NCI-H2196 treated with DMSO at 0.1 percent for 48 hours (cell line): ENCODE data around the gene GP9.
"Not testable (repeated sequence)": the region's sequence is repeated elsewhere in the genome, so short reads cannot be mapped to it uniquely, and the experiment has no call there.

Experiments
- DNase-seq: peaks from one replicate; lab custom pipeline; 2025; ENCODE audit not compliant: unreplicated experiment; lab: John Stamatoyannopoulos, UW

The GP9 gene

DNA sequence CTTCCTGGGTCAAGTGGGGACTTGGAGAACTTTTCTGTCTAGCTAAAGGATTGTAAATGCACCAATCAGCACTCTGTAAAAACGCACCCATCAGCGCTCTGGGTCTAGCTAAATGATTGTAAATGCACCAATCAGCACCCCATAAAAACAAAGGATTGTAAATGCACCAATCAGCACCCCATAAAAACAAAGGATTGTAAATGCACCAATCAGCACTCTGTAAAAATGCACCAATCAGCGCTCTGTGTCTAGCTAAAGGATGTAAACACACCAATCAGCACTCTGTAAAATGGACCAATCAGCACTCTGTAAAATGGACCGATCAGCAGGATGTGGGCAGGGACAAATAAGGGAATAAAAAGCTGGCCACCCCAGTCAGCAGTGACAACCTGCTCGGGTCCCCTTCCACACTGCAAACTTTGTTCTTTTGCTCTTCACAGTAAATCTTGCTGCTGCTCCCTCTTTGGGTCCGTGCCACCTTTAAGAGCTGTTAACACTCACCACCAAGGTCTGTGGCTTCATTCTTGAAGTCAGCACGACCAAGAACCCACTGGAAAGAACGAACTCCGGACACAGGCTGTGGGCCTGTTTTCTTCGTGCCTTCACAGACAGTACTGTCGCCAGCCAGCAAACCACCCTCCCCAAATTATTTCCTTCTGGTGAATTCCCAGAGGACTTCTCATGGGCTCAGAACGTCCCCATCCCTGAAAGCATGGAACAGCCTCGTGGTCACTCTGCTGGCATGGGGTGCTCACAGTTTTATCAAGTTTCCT, 8.9 kb downstream of the GP9 start:
- not testable (repeated sequence) for DNase-seq

GRCh38 chr3:129070086-129070885, 9.7 kb downstream of the GP9 start:
- DNase-seq = no peak

DNA sequence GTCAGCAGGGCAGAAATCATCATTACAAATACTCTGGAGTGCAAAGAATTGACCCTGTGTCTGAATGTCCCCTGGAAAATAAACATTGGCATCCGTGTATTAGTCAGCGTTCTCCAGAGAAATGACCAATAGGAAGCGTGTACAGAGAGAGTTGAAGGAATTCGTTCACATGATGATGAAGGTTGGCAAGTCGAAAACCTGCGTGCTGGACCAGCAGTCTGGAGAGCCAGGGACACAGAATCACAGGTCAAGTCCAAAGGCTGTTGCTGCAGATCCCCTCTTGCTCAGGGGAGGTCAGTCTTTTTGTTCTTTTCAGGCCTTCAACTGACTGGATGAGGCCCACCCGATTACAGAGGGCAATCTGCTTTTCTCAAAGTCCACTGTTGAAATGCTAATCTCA, 16.6 kb downstream of the GP9 start:
- DNase-seq = no peak

DNA sequence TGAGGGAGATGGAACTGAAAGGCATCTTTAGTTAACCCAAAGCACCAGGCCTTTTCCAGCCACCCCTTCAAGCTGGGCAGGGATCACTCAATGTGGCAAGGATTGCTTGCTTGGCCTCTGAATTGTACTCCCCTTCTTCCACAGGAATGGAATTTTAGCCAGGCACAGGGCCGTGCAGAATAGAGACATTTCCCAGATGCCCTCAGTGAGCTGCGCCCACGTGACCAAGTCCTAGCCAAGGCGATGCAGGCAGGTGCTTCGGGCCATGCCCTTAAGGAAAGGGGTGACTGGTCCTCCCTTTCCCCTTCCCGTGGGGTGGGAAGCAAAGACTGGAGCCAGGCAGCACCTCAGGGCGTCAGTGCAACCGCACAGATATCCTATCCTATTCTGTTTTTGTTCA, 17.9 kb downstream of the GP9 start:
- no peak for DNase-seq

GRCh38 chr3:129081503-129081902, 20.9 kb downstream of the GP9 start:
- DNase-seq = no peak

DNA sequence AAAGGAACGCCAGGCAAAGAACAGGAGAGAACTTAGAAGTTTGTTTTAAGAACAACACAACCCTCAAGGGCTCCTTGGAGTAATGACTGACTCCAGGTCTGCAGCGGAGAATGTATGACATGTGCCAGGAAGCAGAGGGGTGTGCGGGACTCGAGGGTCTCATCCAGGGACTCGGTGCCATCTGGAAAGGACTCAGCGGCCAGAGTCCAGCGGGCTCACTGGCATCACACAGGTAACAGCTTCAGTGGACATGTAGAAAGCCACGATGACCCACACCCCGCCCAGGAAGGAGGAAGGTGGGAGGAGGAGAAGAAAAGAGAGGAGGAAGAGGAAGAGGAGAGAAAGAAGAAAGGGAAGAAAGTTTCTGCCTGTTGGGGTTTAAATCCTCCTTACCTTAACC, 21.4 kb downstream of the GP9 start:
- DNase-seq = no peak

DNA sequence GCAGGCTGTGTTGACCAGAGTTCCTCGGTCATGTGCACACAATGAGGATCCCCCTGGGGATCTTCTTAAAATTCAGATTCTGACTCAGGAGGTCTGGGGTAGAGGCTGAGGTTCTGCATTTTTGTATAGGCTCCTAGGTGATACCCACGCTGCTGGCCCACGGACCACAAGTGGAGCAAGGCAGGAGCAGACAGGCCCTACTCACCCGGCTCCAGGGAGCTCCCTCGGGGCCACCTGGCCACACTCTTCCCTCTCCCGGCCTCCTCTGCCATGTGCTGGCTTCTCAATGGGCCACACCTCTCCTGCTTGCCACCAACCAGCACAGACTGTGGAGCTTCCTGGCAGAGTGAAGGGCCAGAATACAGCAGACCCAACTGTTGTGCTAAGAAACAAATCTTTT, 23.9 kb downstream of the GP9 start:
- DNase-seq = no peak

GRCh38 chr3:129085165-129085715, 24.7 kb downstream of the GP9 start:
- DNase-seq = no peak

DNA sequence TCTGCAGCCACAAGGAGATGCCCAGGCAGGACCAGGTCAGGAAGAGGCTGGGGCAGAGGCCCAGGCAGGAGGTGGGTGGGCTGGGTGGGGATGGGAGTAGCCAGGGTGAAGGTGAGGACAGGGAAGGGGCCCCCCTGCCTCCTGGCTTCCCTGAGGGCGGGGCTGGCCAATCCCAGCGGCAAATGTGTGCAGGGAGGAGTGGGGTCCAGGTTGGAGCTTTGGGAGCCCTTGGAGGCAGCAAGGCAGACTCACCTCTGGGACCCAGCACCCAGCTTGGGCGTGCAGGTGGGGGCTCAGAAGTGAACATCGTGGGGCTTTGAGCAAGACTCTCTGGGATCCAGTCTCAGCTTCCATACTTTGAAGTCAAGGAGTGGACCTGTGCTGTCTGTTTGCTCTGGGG, 25.2 kb downstream of the GP9 start:
- DNase-seq = no peak

DNA sequence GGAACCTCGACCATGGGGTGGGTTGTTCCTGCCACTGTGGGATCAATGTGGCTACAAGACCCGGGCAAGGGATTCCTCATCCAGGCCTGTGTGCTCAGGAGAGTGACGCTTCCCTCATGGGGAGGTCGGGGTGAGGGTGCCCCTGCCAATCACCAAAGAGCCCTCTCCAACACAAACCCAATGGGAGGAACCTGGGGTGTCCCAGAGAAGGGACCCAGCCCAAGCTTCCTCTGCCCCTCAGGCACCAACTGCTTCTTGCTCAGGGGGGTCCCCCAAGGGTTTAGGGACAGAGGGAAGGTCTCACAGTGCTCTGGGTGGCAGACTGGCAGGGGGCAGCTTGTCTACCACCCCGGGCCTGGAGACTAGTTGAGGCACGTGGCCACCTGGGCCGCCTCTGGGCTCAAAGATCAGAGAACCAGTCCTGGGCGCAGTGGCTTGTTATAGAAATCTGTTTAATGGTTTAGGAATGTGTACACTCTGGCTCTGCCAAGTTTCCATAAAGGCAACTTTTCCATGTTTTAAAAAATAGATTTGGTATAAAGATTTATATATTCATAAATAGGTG, 26.6 kb downstream of the GP9 start:
- DNase-seq = no peak

GRCh38 chr3:129087904-129088303, 27.3 kb downstream of the GP9 start:
- DNase-seq = peak; percentile 16

DNA sequence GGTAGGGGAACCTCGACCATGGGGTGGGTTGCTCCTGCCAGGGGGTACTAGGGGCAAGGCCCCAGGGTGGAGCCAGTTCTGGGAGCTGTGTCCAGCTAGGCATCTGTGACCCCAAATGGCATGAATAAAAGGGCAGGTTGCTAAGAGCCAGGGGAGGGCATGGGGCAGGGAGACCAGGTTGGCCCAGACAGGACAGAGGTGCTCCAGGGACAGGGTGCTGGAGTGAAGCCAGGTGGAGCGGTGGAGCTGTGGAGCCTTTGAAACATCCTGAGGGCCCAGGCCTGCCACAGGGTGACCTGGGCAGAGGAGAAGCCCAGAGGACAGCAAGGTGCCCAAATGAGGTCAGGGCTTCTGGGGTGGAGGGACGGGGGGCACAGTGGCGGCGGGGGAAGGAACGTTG, 27.7 kb downstream of the GP9 start:
- not testable (repeated sequence) for DNase-seq

GRCh38 chr3:129095285-129095684, 34.7 kb downstream of the GP9 start:
- no peak for DNase-seq

- DNase-seq = no peak
These were observed 39.7 kb downstream of the GP9 start for GRCh38 chr3:129100274-129100673.

- no peak for DNase-seq
These were observed 41.0 kb downstream of the GP9 start for GRCh38 chr3:129101370-129102138.

DNA sequence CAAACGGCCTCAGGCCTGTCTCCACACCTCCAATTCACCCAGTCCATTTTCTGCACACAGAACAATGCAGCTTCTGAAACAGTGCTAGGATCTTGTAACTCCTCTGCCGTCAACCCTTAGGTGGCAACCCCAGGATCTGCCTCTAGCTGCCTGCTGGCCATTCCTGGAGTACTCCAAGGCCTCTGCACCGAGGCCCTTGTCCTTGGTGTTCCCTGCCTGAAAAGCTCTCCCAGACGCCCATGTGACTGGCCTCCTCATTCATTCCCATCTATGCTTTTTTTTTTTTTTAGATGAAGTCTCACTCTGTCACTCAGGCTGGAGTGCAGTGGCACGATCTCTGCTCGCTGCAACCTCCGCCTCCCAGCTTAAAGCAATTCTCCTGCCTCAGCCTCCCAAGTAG, 42.7 kb downstream of the GP9 start:
- DNase-seq = no peak

DNA sequence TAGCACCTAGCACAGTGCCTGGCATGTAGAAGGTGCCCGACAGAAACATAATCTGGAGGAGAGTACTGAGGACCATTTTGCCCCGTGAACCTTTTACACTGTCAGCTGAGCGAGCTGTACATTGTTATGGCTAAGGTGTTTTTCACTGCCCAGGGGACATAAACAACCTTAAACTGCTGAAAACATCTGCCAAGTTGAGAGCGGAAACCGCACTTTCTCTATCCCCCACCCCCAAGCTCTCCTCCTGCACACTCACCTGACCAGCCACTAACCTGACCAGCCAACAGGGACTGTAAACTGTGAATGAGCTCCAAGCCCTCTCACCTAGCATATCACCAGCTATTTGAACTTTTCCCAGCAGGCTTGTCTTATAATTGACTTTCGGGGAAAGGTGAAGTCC, 43.5 kb downstream of the GP9 start:
- no peak for DNase-seq

DNA sequence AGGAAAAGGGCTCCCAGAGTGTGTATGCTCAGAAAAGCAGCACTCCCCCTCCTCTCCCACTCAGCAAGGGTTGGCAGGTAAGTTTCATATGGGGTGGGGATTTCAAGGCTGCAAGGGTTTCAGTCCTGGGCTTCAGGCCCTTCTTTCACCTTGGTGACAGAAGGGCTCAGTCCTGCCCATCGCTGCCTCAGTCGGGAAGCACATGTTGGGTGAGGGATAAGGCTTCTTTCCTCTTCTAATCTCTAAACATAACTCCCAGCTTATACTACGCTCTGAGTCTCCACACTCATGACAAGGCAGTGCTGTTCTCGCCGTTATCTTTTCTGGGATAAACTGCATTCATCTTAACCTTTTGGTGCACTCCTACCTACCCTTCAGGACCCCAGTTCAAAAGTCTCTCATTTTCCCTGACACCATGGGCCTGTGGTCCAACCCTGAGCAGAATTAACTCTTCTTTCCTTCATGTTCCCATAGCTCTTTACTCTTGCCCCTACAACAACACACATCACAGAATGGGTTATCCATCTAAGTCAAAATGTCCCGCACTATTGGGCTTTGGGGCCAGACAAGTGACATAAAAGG, 44.0 kb downstream of the GP9 start:
- DNase-seq = no peak

- no peak for DNase-seq
These were observed 45.3 kb downstream of the GP9 start for GRCh38 chr3:129105862-129106261.

DNA sequence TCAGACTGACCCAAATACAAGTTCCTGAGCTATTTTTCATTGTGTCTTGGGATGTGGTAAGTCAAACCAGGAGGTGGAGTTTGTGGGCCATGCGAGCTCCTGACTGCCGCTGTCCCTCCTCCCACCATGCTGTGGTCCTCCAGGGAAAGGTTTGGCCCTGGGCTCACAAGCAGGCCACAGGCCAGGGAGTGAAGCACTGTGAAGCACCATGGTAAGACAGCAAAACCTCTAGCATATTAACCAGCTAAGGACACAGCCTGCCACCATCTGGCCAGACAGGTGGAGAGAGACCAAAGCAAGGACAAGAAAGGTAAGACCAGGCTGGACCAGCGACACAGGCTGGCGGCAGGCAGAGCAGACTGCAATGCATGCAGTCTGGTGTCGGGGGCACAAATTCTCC, 45.7 kb downstream of the GP9 start:
- peak; percentile 22 for DNase-seq
